ENCODE data around the gene ANGPT4.
A peak's percentile ranks its signal among the peaks of the same experiment; 100 is the strongest.

ANGPT4 gene

GRCh38 chr20:916125-916799, at the start of gene ANGPT4:
Gene ANGPT4, minus strand, starts transcription at chr20:916334. Its CDS starts 120 bp downstream, at chr20:916214.
- no peak for DNase-seq

GRCh38 chr20:963795-964194, 47.7 kb upstream of the ANGPT4 start:
- no peak for DNase-seq

- no peak for DNase-seq
Measured at GRCh38 chr20:962683-963082, 46.5 kb upstream of the ANGPT4 start.

- DNase-seq: no peak
Measured at GRCh38 chr20:962223-962622, 46.1 kb upstream of the ANGPT4 start.

- no peak for DNase-seq
Measured at GRCh38 chr20:961768-962167, 45.6 kb upstream of the ANGPT4 start.

- no peak for DNase-seq
Measured at GRCh38 chr20:959996-960615, 44.0 kb upstream of the ANGPT4 start.

- no peak for DNase-seq
Measured at GRCh38 chr20:958936-959815, 43.0 kb upstream of the ANGPT4 start.

- DNase-seq: no peak
Measured at GRCh38 chr20:957544-957943, 41.4 kb upstream of the ANGPT4 start.

- peak; percentile 45 for DNase-seq
Measured at GRCh38 chr20:956330-956951, 40.3 kb upstream of the ANGPT4 start.

- DNase-seq: no peak
Measured at GRCh38 chr20:955656-956055, 39.5 kb upstream of the ANGPT4 start.

GRCh38 chr20:955111-955510, 39.0 kb upstream of the ANGPT4 start:
- DNase-seq: no peak

- DNase-seq: no peak
Measured at GRCh38 chr20:953742-954141, 37.6 kb upstream of the ANGPT4 start.

- DNase-seq: no peak
Measured at GRCh38 chr20:952196-952795, 36.2 kb upstream of the ANGPT4 start.

- DNase-seq: no peak
Measured at GRCh38 chr20:951384-952169, 35.4 kb upstream of the ANGPT4 start.

- no peak for DNase-seq
Measured at GRCh38 chr20:949717-950116, 33.6 kb upstream of the ANGPT4 start.

- no peak for DNase-seq
Measured at GRCh38 chr20:946826-947225, 30.7 kb upstream of the ANGPT4 start.

GRCh38 chr20:945841-946240, 29.7 kb upstream of the ANGPT4 start:
- DNase-seq: no peak

- no peak for DNase-seq
Measured at GRCh38 chr20:944774-945410, 28.8 kb upstream of the ANGPT4 start.

GRCh38 chr20:944148-944547, 28.0 kb upstream of the ANGPT4 start:
- DNase-seq: no peak

- no peak for DNase-seq
Measured at GRCh38 chr20:942611-943010, 26.5 kb upstream of the ANGPT4 start.

GRCh38 chr20:940926-941325, 24.8 kb upstream of the ANGPT4 start:
- DNase-seq: no peak

- no peak for DNase-seq
Measured at GRCh38 chr20:939606-940005, 23.5 kb upstream of the ANGPT4 start.

Measured in GOT3 (cell line).